ENCODE results near the gene DAPK1.

DNA sequence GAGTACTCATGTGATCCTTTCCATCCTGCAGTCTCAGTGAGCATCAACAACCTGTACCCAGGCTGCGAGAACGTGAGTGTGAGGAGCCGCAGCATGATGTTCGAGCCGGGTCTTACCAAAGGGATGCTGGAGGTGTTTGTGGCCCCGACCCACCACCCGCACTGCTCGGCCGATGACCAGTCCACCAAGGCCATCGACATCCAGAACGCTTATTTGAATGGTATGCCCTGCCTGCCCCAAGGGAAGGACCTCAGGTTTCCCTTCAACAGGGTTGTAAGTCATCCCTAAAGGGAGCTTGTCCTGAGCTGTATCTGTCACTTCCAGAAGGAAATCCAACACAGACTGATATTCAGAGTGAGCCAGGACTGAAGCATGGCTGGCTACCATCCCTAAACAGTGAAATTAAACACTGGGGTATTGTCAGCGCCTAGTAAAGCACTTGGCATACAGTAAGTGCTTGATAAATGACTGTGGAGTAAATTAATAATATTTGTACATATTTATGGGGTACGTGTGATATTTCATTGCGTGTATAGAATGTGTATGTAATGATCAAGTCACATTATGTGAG is 188.9 kb downstream of the DAPK1 start:
- TF ChIP-seq POLR2A (IDR thresholded peaks at IDR 0.05; ENCODE audit: low read length) (no peak), GATA1 (IDR thresholded peaks at IDR 0.05; ENCODE audit: low read depth, low read length) (no peak)

All from erythroblast (primary cell).